KMS-11 (cell line): ENCODE results near the gene CDKL2.

ENCODE experiments used
- H2AFZ ChIP-seq: fragments of 200-600 bp; sonication (generic); 2 replicates; pipeline ENCODE4 v1.6.1; 2016; ENCODE audit warnings: antibody characterized with exemption, mixed run types, low read depth
- H3K27ac ChIP-seq: fragments of 200-600 bp; sonication (generic); 2 replicates; pipeline ENCODE4 v1.6.1; 2016; ENCODE audit warnings: mild to moderate bottlenecking, mixed run types
- H3K27me3 ChIP-seq: fragments of 200-600 bp; sonication (generic); 2 replicates; pipeline ENCODE4 v1.6.1; 2017; ENCODE audit warnings: mild to moderate bottlenecking, low read depth, mixed run types, moderate library complexity; ENCODE audit not compliant: insufficient read depth
- H3K36me3 ChIP-seq: fragments of 200-600 bp; sonication (generic); 2 replicates; pipeline ENCODE4 v1.6.1; 2017; ENCODE audit warnings: mild to moderate bottlenecking, mixed run types; ENCODE audit not compliant: insufficient read depth
- H3K4me1 ChIP-seq: fragments of 200-600 bp; sonication (generic); 2 replicates; pipeline ENCODE4 v1.6.1; 2016; ENCODE audit warnings: mild to moderate bottlenecking, low read depth, mixed run types; ENCODE audit not compliant: poor library complexity, severe bottlenecking
- H3K4me2 ChIP-seq: fragments of 200-600 bp; sonication (generic); 2 replicates; pipeline ENCODE4 v1.7.0; 2016; ENCODE audit warnings: mild to moderate bottlenecking, mixed run types
- H3K4me3 ChIP-seq: fragments of 200-600 bp; sonication (generic); IDR thresholded peaks from 2 replicates; pipeline ENCODE4 v1.6.1; 2017; ENCODE audit warnings: low read depth, low read length, mixed read lengths; ENCODE audit not compliant: insufficient read depth
- H3K79me2 ChIP-seq: fragments of 200-600 bp; sonication (generic); 2 replicates; pipeline ENCODE4 v1.6.1; 2016; ENCODE audit warnings: low read depth, mixed run types; ENCODE audit not compliant: insufficient read depth
- H3K9ac ChIP-seq: fragments of 200-600 bp; sonication (generic); 2 replicates; pipeline ENCODE4 v1.6.1; 2016; ENCODE audit warnings: mild to moderate bottlenecking, mixed run types
- H4K20me1 ChIP-seq: fragments of 200-600 bp; sonication (generic); 2 replicates; pipeline ENCODE4 v1.6.1; 2016; ENCODE audit warnings: mild to moderate bottlenecking, mixed run types; ENCODE audit not compliant: insufficient read depth
- CTCF ChIP-seq: fragments of 200-600 bp; sonication (generic); conservative IDR thresholded peaks from 2 replicates; pipeline ENCODE4 v1.6.1; 2017; ENCODE audit warnings: low read depth, mild to moderate bottlenecking, antibody characterized with exemption, low read length, moderate library complexity, mixed read lengths

The CDKL2 gene

GRCh38 chr4:75566911-75567310, 63.4 kb downstream of the CDKL2 start:
- no peaks in the 10 kb centered on the region for H3K36me3 ChIP-seq
- no peak overlapping the region for H2AFZ ChIP-seq
- H3K27ac ChIP-seq: no peak overlapping the region
- H4K20me1 ChIP-seq: no peaks in the 10 kb centered on the region
- H3K4me2 ChIP-seq: no peak overlapping the region
- peaks cover 8% of the 10 kb centered on the region for H3K4me1 ChIP-seq
- H3K4me3 ChIP-seq: no peak overlapping the region
- H3K79me2 ChIP-seq: no peaks in the 10 kb centered on the region
- H3K9ac ChIP-seq: no peak overlapping the region
- no peak for TF ChIP-seq CTCF
- H3K27me3 ChIP-seq: no peaks in the 10 kb centered on the region

- Histone ChIP-seq H4K20me1 (no peaks in the 10 kb centered on the region), H3K36me3 (no peaks in the 10 kb centered on the region), H3K4me2 (no peak overlapping the region), H3K4me1 (peaks cover 8% of the 10 kb centered on the region), H3K79me2 (no peaks in the 10 kb centered on the region), H3K4me3 (no peak overlapping the region), H2AFZ (no peak overlapping the region), H3K27ac (no peak overlapping the region), H3K27me3 (no peaks in the 10 kb centered on the region), H3K9ac (no peak overlapping the region)
- TF ChIP-seq CTCF: no peak
These were observed 64.8 kb downstream of the CDKL2 start for GRCh38 chr4:75565481-75565880.

DNA sequence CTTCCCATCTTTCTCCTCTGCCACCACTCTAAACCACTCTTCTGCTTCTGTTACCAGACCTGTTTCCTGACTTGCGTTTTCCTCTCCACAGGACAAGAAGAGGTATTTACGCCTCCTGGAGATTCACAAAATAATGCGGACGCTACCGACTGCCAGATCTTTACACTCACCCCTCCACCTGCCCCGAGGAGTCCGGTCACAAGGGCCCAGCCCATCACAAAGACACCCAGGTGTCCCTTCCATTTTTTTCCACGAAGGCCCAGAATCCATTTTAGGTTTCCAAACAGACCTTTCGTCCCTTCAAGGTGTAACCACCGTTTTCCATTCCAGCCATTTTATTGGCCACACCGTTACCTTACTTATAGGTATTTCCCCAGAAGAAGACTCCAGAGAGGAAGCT, 66.3 kb downstream of the CDKL2 start:
- Histone ChIP-seq H2AFZ (no peak overlapping the region), H3K27ac (no peak overlapping the region), H3K36me3 (no peaks in the 10 kb centered on the region), H3K4me3 (no peak overlapping the region), H4K20me1 (no peaks in the 10 kb centered on the region), H3K27me3 (no peaks in the 10 kb centered on the region), H3K79me2 (no peaks in the 10 kb centered on the region), H3K4me1 (peaks cover 8% of the 10 kb centered on the region), H3K9ac (no peak overlapping the region), H3K4me2 (no peak overlapping the region)
- no peak for TF ChIP-seq CTCF

DNA sequence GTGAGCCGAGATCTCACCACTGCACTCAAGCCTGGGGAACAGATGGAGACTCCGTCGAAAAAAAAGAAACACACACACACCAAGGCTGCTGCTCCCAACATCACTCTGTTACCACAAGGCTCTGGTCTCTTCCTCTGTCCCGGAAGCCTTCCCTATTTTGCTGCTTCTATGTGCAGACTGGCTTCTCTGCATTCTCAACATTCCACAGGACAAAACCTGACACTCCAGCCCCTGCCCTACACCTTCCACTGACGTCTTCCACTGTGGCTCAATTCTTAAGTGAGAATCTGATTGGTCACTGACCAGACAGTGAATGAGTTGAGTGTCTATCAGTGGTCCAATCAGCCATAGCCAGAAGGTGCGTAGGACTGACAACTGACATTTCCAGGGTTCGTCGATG, 68.5 kb downstream of the CDKL2 start:
- Histone ChIP-seq H4K20me1 (no peaks in the 10 kb centered on the region), H3K4me2 (no peak overlapping the region), H3K4me3 (no peak overlapping the region), H3K9ac (no peak overlapping the region), H3K79me2 (no peaks in the 10 kb centered on the region), H3K27me3 (no peaks in the 10 kb centered on the region), H3K4me1 (peaks cover 8% of the 10 kb centered on the region), H2AFZ (no peak overlapping the region), H3K27ac (no peak overlapping the region), H3K36me3 (no peaks in the 10 kb centered on the region)
- no peak for TF ChIP-seq CTCF

- H2AFZ ChIP-seq: no peak overlapping the region
- peaks cover 16% of the 10 kb centered on the region for H3K4me1 ChIP-seq
- H3K9ac ChIP-seq: no peak overlapping the region
- no peak overlapping the region for H3K4me3 ChIP-seq
- no peak for TF ChIP-seq CTCF
- H3K27me3 ChIP-seq: no peaks in the 10 kb centered on the region
- no peak overlapping the region for H3K4me2 ChIP-seq
- H3K36me3 ChIP-seq: no peaks in the 10 kb centered on the region
- no peaks in the 10 kb centered on the region for H4K20me1 ChIP-seq
- no peaks in the 10 kb centered on the region for H3K79me2 ChIP-seq
- H3K27ac ChIP-seq: no peak overlapping the region
These were observed 72.6 kb downstream of the CDKL2 start for GRCh38 chr4:75557696-75558095.
